Measurements from ENCODE around the gene CACNA2D3. TPM values are rescaled to one million over a fixed set of nuclear protein-coding genes. Genes with fewer than 3 reads are reported as not detected.

CACNA2D3 gene
- total and polyA plus RNA-seq, 7 experiments from 2014 or later = 0.27 to 4.1 TPM; not detected in 5

DNA sequence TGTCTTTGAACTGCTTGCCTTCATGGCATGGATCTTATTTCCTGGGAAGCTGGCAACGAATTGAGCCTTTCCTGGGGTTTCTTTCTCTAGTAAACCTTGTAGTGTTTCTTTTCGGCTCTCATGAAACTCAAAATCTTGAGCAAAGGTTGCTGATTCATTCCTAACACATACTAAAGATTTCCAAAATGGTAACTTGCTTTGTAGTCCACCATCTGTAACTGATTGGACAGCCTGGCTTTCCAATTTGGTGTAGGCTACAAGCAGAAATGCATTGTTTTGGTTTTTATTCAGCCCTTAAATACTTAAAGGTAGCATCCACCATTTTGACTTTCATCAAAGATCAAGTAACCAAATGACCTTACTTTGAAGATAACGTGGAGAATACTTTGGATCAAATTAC is 767.4 kb downstream of the CACNA2D3 start:
- no peak overlapping the region for H3K4me3 Mint-ChIP-seq
- H3K36me3 ChIP-seq (ENCODE audit: control insufficient read depth in 2 of 3, insufficient read depth in 3 of 3, low read length in 3 of 3) = no peaks in the 10 kb centered on the region
- no peaks in the 10 kb centered on the region for H3K9me3 ChIP-seq (ENCODE audit: control insufficient read depth in 2 of 3, low read length in 3 of 3)
- ChIA-PET POLR2A (no interaction called here), CTCF (no interaction called here)
- H3K4me1 ChIP-seq (ENCODE audit: control insufficient read depth in 2 of 2, insufficient read depth in 2 of 2, low read length in 2 of 2) = no peaks in the 10 kb centered on the region
- H3K4me1 Mint-ChIP-seq = no peaks in the 10 kb centered on the region
- peaks cover 0 to 6% (median 0%) of the 10 kb centered on the region in 11 donors for H3K9me3 Mint-ChIP-seq
- H3K27ac ChIP-seq (ENCODE audit: low read depth, low read length) = no peak overlapping the region
- intact Hi-C loops (cut with micrococcal nuclease) = no loop called here
- no peaks in the 10 kb centered on the region for H3K27me3 ChIP-seq (ENCODE audit: control insufficient read depth in 2 of 2, insufficient read depth in 2 of 2, low read length in 2 of 2)
- no peaks in the 10 kb centered on the region for H3K27me3 Mint-ChIP-seq
- H3K36me3 Mint-ChIP-seq = no peaks in the 10 kb centered on the region
- no peak overlapping the region for H3K4me3 ChIP-seq (ENCODE audit: low read length)
- DNase-seq (no peak), ATAC-seq (no peak)
- H3K27ac Mint-ChIP-seq = no peak overlapping the region

DNA sequence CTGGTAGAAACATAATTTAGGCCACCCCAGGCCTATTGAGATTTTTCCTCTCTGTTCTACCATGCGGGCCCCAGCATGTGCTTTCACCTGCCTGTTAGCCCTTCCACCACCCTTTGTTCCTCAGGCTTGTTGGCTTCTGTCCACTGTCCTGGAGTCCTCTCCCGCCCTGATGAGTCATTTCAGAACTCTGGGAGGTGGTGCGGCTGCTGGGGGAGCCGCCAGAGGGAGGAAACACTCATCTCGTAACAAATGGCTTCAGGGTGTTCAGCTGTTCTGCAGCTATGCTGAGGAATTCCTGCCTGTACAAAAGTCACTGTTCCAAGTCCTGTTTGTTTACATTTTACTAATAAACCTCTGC is 769.2 kb downstream of the CACNA2D3 start:
- peaks cover 0 to 10% (median 2%) of the 10 kb centered on the region in 11 donors for H3K9me3 Mint-ChIP-seq
- intact Hi-C loops (cut with micrococcal nuclease) = no loop called here

DNA sequence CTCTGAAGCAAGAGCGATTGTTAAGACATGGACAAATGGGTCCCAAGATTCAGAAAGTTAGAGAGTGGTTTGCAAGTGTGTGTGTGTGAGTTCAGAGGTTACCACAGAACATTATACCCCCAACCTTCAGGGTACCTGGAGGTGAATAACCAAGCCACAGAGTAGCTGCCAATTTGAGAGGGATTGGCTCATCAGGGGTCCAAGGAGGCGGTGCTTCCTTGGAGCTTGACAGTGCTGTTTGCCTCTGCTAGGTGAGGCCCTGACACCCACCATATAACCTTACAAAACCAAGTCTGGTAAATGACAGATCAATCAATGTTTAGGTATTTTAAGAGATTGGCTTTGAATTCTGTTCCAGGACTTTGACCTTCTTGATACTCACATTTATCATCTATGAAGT is 769.8 kb downstream of the CACNA2D3 start:
- Histone ChIP-seq H3K27me3 (ENCODE audit: control insufficient read depth in 2 of 2, insufficient read depth in 2 of 2, low read length in 2 of 2) (no peaks in the 10 kb centered on the region), H3K36me3 (ENCODE audit: control insufficient read depth in 2 of 3, insufficient read depth in 3 of 3, low read length in 3 of 3) (no peaks in the 10 kb centered on the region), H3K4me1 (ENCODE audit: control insufficient read depth in 2 of 2, insufficient read depth in 2 of 2, low read length in 2 of 2) (no peaks in the 10 kb centered on the region), H3K4me3 (ENCODE audit: low read length) (no peak overlapping the region), H3K9me3 (ENCODE audit: control insufficient read depth in 2 of 3, low read length in 3 of 3) (no peaks in the 10 kb centered on the region), H3K27ac (ENCODE audit: low read depth, low read length) (no peak overlapping the region)
- Mint-ChIP-seq H3K9me3 (peaks cover 0 to 10% (median 2%) of the 10 kb centered on the region in 11 donors), H3K27me3 (no peaks in the 10 kb centered on the region), H3K4me3 (no peak overlapping the region), H3K4me1 (no peaks in the 10 kb centered on the region), H3K27ac (no peak overlapping the region), H3K36me3 (no peaks in the 10 kb centered on the region)
- intact Hi-C loops (cut with micrococcal nuclease) = no loop called here
- DNase-seq (no peak), ATAC-seq (no peak)
- ChIA-PET POLR2A (no interaction called here), CTCF (no interaction called here)

More for the DNA sequence above, 769.2 kb downstream of the CACNA2D3 start:
- ATAC-seq (no peak), DNase-seq (no peak)
- Histone ChIP-seq H3K36me3 (ENCODE audit: control insufficient read depth in 2 of 3, insufficient read depth in 3 of 3, low read length in 3 of 3) (no peaks in the 10 kb centered on the region), H3K4me3 (ENCODE audit: low read length) (no peak overlapping the region), H3K9me3 (ENCODE audit: control insufficient read depth in 2 of 3, low read length in 3 of 3) (no peaks in the 10 kb centered on the region), H3K27me3 (ENCODE audit: control insufficient read depth in 2 of 2, insufficient read depth in 2 of 2, low read length in 2 of 2) (no peaks in the 10 kb centered on the region), H3K4me1 (ENCODE audit: control insufficient read depth in 2 of 2, insufficient read depth in 2 of 2, low read length in 2 of 2) (no peaks in the 10 kb centered on the region), H3K27ac (ENCODE audit: low read depth, low read length) (no peak overlapping the region)
- H3K4me3 Mint-ChIP-seq = no peak overlapping the region
- no peak overlapping the region for H3K27ac Mint-ChIP-seq
- CTCF ChIA-PET = no interaction called here
- POLR2A ChIA-PET = no interaction called here
- no peaks in the 10 kb centered on the region for H3K36me3 Mint-ChIP-seq
- no peaks in the 10 kb centered on the region for H3K27me3 Mint-ChIP-seq
- no peaks in the 10 kb centered on the region for H3K4me1 Mint-ChIP-seq

DNA sequence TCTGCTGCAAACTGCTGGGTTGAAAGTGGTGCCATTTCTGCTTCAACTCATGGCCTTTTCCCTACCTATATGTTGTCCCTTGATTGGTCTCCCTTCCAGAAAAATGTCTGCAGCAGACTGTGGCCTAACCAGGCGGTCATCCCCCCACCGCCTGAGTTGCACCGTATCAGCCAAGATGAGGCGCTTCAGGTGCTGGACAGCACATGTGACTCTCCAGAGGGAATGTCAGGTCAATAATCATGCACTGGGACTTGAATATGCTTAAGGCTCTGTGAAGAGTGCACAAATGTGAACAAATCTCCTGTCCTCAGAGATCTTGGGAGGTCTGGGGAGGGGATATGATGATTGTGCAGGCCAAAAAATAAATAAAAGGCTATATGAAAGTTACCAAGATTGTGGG is 773.3 kb downstream of the CACNA2D3 start:
- Mint-ChIP-seq H3K4me1 (no peaks in the 10 kb centered on the region), H3K36me3 (no peaks in the 10 kb centered on the region), H3K9me3 (peaks cover 0 to 6% (median 0%) of the 10 kb centered on the region in 11 donors), H3K27ac (no peak overlapping the region), H3K27me3 (no peaks in the 10 kb centered on the region), H3K4me3 (no peak overlapping the region)
- DNase-seq (no peak), ATAC-seq (no peak)
- Histone ChIP-seq H3K9me3 (ENCODE audit: control insufficient read depth in 2 of 3, low read length in 3 of 3) (no peaks in the 10 kb centered on the region), H3K36me3 (ENCODE audit: control insufficient read depth in 2 of 3, insufficient read depth in 3 of 3, low read length in 3 of 3) (no peaks in the 10 kb centered on the region), H3K27me3 (ENCODE audit: control insufficient read depth in 2 of 2, insufficient read depth in 2 of 2, low read length in 2 of 2) (no peaks in the 10 kb centered on the region), H3K4me3 (ENCODE audit: low read length) (no peak overlapping the region), H3K4me1 (ENCODE audit: control insufficient read depth in 2 of 2, insufficient read depth in 2 of 2, low read length in 2 of 2) (no peaks in the 10 kb centered on the region), H3K27ac (ENCODE audit: low read depth, low read length) (no peak overlapping the region)
- POLR2A ChIA-PET = no interaction called here
- intact Hi-C loops (cut with micrococcal nuclease) = no loop called here
- CTCF ChIA-PET = no interaction called here

DNA sequence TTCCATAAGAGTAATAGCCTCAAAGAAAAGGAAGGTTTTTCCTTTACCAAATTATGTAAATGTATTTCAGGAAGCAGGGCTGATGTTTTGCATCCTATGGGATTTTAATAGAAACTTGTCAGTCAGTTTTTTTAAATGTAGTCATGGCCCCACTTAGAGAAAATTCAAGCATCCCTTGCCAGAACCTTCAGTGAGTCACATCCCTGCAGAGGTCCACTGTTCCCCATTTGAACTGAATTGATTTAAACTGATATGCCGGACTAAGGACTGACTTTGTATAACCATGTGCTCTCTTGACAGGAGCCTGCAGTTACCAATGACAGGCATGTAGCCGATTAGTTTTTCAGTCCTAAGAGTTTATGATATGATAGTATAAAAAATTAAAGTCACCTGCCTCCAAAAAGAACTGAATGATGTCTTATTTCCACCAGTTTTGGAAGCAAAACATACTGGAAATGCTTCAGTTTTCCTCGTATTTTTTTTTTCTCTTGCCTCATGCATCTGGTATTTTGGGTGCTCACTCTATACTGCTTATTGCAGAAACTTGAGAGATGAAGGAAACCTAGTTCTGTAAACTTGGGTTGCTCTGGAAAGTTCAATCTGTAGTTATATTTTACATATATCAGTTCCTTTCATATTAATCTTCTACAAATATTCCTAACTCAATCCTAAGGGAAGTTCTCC is 774.8 kb downstream of the CACNA2D3 start:
- Mint-ChIP-seq H3K9me3 (peaks cover 0 to 6% (median 0%) of the 10 kb centered on the region in 11 donors), H3K27me3 (no peaks in the 10 kb centered on the region), H3K36me3 (no peaks in the 10 kb centered on the region), H3K27ac (no peak overlapping the region), H3K4me1 (no peaks in the 10 kb centered on the region), H3K4me3 (no peak overlapping the region)
- intact Hi-C loops (cut with micrococcal nuclease) = no loop called here
- CTCF ChIA-PET = no interaction called here
- no peaks in the 10 kb centered on the region for H3K4me1 ChIP-seq (ENCODE audit: control insufficient read depth in 2 of 2, insufficient read depth in 2 of 2, low read length in 2 of 2)
- POLR2A ChIA-PET = no interaction called here
- no peaks in the 10 kb centered on the region for H3K27me3 ChIP-seq (ENCODE audit: control insufficient read depth in 2 of 2, insufficient read depth in 2 of 2, low read length in 2 of 2)
- no peak overlapping the region for H3K4me3 ChIP-seq (ENCODE audit: low read length)
- ATAC-seq (no peak), DNase-seq (no peak)
- H3K9me3 ChIP-seq (ENCODE audit: control insufficient read depth in 2 of 3, low read length in 3 of 3) = no peaks in the 10 kb centered on the region
- H3K27ac ChIP-seq (ENCODE audit: low read depth, low read length) = no peak overlapping the region
- H3K36me3 ChIP-seq (ENCODE audit: control insufficient read depth in 2 of 3, insufficient read depth in 3 of 3, low read length in 3 of 3) = no peaks in the 10 kb centered on the region

DNA sequence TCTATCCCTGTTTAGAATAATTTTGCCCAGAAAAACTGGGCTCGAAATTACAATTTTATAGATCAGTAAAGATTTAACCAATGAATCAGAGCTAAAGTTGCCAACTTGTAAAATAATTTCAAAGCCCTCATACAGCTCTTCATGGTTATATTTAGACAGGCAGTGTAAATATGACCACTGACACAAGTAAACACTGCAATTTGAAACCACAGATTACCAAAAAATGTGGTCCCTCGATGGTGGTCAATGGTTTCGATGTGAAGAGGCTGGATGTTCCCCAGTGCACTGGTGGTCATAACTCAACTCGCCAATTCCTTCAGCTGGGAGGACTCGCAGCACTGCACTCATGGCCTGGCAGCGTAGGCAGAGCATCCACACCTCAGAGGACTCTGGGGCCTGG is 776.9 kb downstream of the CACNA2D3 start:
- Mint-ChIP-seq H3K4me3 (no peak overlapping the region), H3K27me3 (peaks cover 0 to 3% (median 0%) of the 10 kb centered on the region in 5 donors), H3K9me3 (peaks cover 0 to 8% (median 0%) of the 10 kb centered on the region in 11 donors), H3K4me1 (no peaks in the 10 kb centered on the region), H3K36me3 (no peaks in the 10 kb centered on the region), H3K27ac (no peak overlapping the region)
- intact Hi-C loops (cut with micrococcal nuclease) = no loop called here
- Histone ChIP-seq H3K9me3 (ENCODE audit: control insufficient read depth in 2 of 3, low read length in 3 of 3) (no peaks in the 10 kb centered on the region), H3K36me3 (ENCODE audit: control insufficient read depth in 2 of 3, insufficient read depth in 3 of 3, low read length in 3 of 3) (no peaks in the 10 kb centered on the region), H3K27ac (ENCODE audit: low read depth, low read length) (no peak overlapping the region), H3K4me3 (ENCODE audit: low read length) (no peak overlapping the region), H3K27me3 (ENCODE audit: control insufficient read depth in 2 of 2, insufficient read depth in 2 of 2, low read length in 2 of 2) (no peaks in the 10 kb centered on the region), H3K4me1 (ENCODE audit: control insufficient read depth in 2 of 2, insufficient read depth in 2 of 2, low read length in 2 of 2) (no peaks in the 10 kb centered on the region)
- no peak for ATAC-seq
- ChIA-PET POLR2A (no interaction called here), CTCF (no interaction called here)
- DNase-seq = no peak

DNA sequence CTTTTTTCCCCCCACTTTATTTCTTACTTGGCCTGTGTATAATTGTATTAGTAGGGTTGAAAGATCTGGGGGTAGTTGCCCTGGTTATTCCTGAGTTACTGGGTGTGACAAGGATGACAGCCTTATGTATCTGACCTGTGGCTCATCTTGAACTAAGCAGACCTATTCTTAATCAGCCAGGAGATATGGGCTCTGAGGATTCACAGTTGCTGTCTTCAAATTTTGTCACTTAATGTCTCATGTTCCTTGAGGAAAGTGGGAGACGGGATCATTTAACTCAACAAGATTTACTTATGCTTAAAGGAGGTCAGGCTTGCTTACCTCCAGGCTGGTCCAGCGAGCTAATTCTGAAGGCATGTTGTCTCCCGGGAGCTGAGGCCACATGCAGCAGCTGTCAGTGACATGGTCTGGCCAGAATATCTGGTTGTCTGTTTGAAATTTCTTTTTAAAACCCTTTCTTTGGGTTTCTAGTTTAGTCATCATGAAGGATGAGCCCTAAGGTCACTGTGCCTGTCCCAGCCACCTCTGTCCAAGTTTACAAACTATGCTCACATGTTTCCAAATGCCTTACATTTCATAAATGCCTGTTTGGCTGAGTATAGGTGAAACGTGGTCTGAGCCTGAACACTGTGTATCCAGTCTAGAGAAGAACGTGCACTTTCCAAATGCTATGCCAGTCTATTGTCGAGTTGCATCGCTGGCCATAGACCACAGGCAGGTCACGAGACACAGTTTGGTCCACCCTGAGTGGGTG is 778.7 kb downstream of the CACNA2D3 start:
- POLR2A ChIA-PET = no interaction called here

More for the DNA sequence above, 778.7 kb downstream of the CACNA2D3 start:
- peaks cover 0 to 8% (median 1%) of the 10 kb centered on the region in 11 donors for H3K9me3 Mint-ChIP-seq
- H3K4me1 ChIP-seq (ENCODE audit: control insufficient read depth in 2 of 2, insufficient read depth in 2 of 2, low read length in 2 of 2) = no peaks in the 10 kb centered on the region
- intact Hi-C loops (cut with micrococcal nuclease) = no loop called here
- DNase-seq (no peak), ATAC-seq (no peak)
- H3K4me3 ChIP-seq (ENCODE audit: low read length) = no peak overlapping the region
- peaks cover 0 to 2% (median 0%) of the 10 kb centered on the region in 7 donors for H3K4me1 Mint-ChIP-seq
- no peaks in the 10 kb centered on the region for H3K27me3 ChIP-seq (ENCODE audit: control insufficient read depth in 2 of 2, insufficient read depth in 2 of 2, low read length in 2 of 2)
- peaks cover 0 to 6% (median 0%) of the 10 kb centered on the region in 5 donors for H3K27me3 Mint-ChIP-seq
- no peak overlapping the region for H3K27ac Mint-ChIP-seq
- H3K36me3 ChIP-seq (ENCODE audit: control insufficient read depth in 2 of 3, insufficient read depth in 3 of 3, low read length in 3 of 3) = no peaks in the 10 kb centered on the region
- H3K36me3 Mint-ChIP-seq = no peaks in the 10 kb centered on the region
- CTCF ChIA-PET = no interaction called here
- H3K27ac ChIP-seq (ENCODE audit: low read depth, low read length) = no peak overlapping the region
- no peaks in the 10 kb centered on the region for H3K9me3 ChIP-seq (ENCODE audit: control insufficient read depth in 2 of 3, low read length in 3 of 3)
- H3K4me3 Mint-ChIP-seq = no peak overlapping the region
